Measurements from ENCODE around the gene CHST9. TPM values are rescaled to one million over a fixed set of nuclear protein-coding genes. Genes with fewer than 3 reads are reported as not detected.

CHST9 gene
- total RNA-seq, 2 donors from 2014 or later, result 10.3 to 19.3 TPM

- 86% methylated on average over 5 of the region's 5 CpGs for WGBS
- DNase-seq (ENCODE audit: low spot score), result no peak
- H3K4me1 ChIP-seq (replicated peaks), result no peaks in the 10 kb centered on the region
- H3K9me3 ChIP-seq, result no peaks in the 10 kb centered on the region
- no peaks in the 10 kb centered on the region for H3K36me3 ChIP-seq
- H3K27me3 ChIP-seq (replicated peaks; ENCODE audit: insufficient read depth), result no peaks in the 10 kb centered on the region
- no peak overlapping the region for H3K27ac ChIP-seq
- intact Hi-C loops (cut with DNase I), result no loop called here
- H3K4me3 ChIP-seq, result no peak overlapping the region
- TF ChIP-seq CTCF (IDR thresholded peaks at IDR 0.05), result no peak
- TF ChIP-seq POLR2AphosphoS5 (IDR thresholded peaks at IDR 0.05), result no peak
- TF ChIP-seq POLR2A (IDR thresholded peaks at IDR 0.05), result no peak
These were observed 111.7 kb downstream of the CHST9 start for GRCh38 chr18:27073404-27073830.

GRCh38 chr18:27064673-27065072 is 120.4 kb downstream of the CHST9 start:
- TF ChIP-seq CTCF (IDR thresholded peaks at IDR 0.05), result no peak
- TF ChIP-seq POLR2A (IDR thresholded peaks at IDR 0.05), result no peak
- TF ChIP-seq POLR2AphosphoS5 (IDR thresholded peaks at IDR 0.05), result no peak
- Histone ChIP-seq H3K4me1 (replicated peaks) (no peaks in the 10 kb centered on the region), H3K9me3 (no peaks in the 10 kb centered on the region), H3K4me3 (no peak overlapping the region), H3K27ac (no peak overlapping the region), H3K36me3 (no peaks in the 10 kb centered on the region), H3K27me3 (replicated peaks; ENCODE audit: insufficient read depth) (no peaks in the 10 kb centered on the region)
- no peak for DNase-seq (ENCODE audit: low spot score)
- intact Hi-C loops (cut with DNase I), result no loop called here
- WGBS, result 79% methylated on average over 3 of the region's 3 CpGs

- no peak for TF ChIP-seq POLR2AphosphoS5 (IDR thresholded peaks at IDR 0.05)
- TF ChIP-seq CTCF (IDR thresholded peaks at IDR 0.05), result no peak
- no peak for TF ChIP-seq POLR2A (IDR thresholded peaks at IDR 0.05)
These were observed 122.3 kb downstream of the CHST9 start for GRCh38 chr18:27062802-27063201.

GRCh38 chr18:27061488-27062095 is 123.5 kb downstream of the CHST9 start:
- Histone ChIP-seq H3K36me3 (no peaks in the 10 kb centered on the region), H3K9me3 (no peaks in the 10 kb centered on the region), H3K27me3 (replicated peaks; ENCODE audit: insufficient read depth) (no peaks in the 10 kb centered on the region), H3K27ac (no peak overlapping the region), H3K4me3 (no peak overlapping the region), H3K4me1 (replicated peaks) (peaks cover 5% of the 10 kb centered on the region)
- intact Hi-C loops (cut with DNase I), result no loop called here
- DNase-seq (ENCODE audit: low spot score), result no peak
- TF ChIP-seq POLR2A (IDR thresholded peaks at IDR 0.05), result no peak
- no peak for TF ChIP-seq POLR2AphosphoS5 (IDR thresholded peaks at IDR 0.05)
- no peak for TF ChIP-seq CTCF (IDR thresholded peaks at IDR 0.05)
- WGBS, result 81% methylated on average over 7 of the region's 7 CpGs

More at GRCh38 chr18:27062802-27063201, 122.3 kb downstream of the CHST9 start:
- no peak for DNase-seq (ENCODE audit: low spot score)
- 69% methylated on average over 2 of the region's 2 CpGs for WGBS
- Histone ChIP-seq H3K9me3 (no peaks in the 10 kb centered on the region), H3K27ac (no peak overlapping the region), H3K4me1 (replicated peaks) (peaks cover 5% of the 10 kb centered on the region), H3K27me3 (replicated peaks; ENCODE audit: insufficient read depth) (no peaks in the 10 kb centered on the region), H3K4me3 (no peak overlapping the region), H3K36me3 (no peaks in the 10 kb centered on the region)
- intact Hi-C loops (cut with DNase I), result no loop called here

Data from prostate gland (tissue), 2 donors.